ENCODE results near the gene FOXL1. TPM values are rescaled to one million over a fixed set of nuclear protein-coding genes. Genes with fewer than 3 reads are reported as not detected.
A peak's percentile ranks its signal among the peaks of the same experiment; 100 is the strongest.

The FOXL1 gene
- total RNA-seq, 2 donors from 2014 or later = not detected

DNA sequence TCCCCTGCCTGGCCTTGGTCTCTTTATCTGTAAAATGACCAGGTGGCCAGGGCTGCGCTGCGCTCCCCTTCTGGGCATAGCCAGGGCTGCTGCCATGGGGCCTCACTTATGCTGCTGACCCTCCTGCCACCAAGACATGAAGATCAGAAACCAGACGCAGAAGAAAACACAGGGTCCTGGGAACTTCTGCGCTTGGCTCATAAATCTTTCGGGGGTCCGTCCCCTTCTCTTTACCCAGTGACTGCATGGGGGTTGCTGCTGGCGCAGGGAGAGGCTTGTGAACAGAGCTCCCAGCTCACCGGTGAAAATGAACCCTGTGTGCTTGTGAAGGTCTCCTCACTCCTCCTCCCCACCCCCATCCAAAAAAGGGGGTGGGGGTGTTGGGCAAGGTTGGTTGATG is 5.7 kb upstream of the FOXL1 start:
- H3K27ac Mint-ChIP-seq = no peak overlapping the region
- H3K9me3 Mint-ChIP-seq = no peaks in the 10 kb centered on the region
- no peaks in the 10 kb centered on the region for H3K36me3 Mint-ChIP-seq
- DNase-seq (ENCODE audit: low spot score in 2 of 2) (no peak), ATAC-seq (no peak)

DNA sequence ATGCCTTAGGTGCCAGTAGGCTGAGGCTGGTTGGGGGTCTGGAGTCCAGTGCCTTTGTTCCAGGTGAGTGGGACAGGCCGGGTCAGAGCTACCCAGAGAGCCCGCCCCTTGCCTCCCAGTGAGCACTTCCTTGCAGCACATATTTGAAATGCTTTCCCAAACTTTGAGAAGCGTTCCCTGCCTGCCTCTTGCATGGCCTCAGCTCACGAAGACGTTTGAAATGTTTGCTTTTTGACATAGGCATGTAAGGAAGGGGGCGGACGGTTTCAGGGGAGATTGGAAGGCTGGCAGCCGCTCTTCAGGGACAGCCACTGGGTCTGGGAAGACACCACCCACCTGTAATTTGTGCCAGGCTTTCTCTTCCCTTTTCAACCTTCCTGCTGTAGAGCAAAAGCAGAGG is 5.1 kb upstream of the FOXL1 start:
- ATAC-seq (no peak), DNase-seq (ENCODE audit: low spot score in 2 of 2) (no peak)
- Mint-ChIP-seq H3K36me3 (peaks cover 0 to 4% of the 10 kb centered on the region in 2 donors), H3K27ac (no peak overlapping the region), H3K9me3 (no peaks in the 10 kb centered on the region)

- H3K9me3 Mint-ChIP-seq = no peaks in the 10 kb centered on the region
- no peak for ATAC-seq
Measured at GRCh38 chr16:86573646-86574508, 4.5 kb upstream of the FOXL1 start.

GRCh38 chr16:86574646-86575045 is 3.7 kb upstream of the FOXL1 start:
- Mint-ChIP-seq H3K9me3 (no peaks in the 10 kb centered on the region), H3K27ac (peak overlapping the region in 1 of 2 donors; percentile 22), H3K36me3 (peaks cover 0 to 6% of the 10 kb centered on the region in 2 donors)
- DNase-seq (ENCODE audit: low spot score in 2 of 2) (no peak), ATAC-seq (no peak)

More at GRCh38 chr16:86573646-86574508, 4.5 kb upstream of the FOXL1 start:
- H3K36me3 Mint-ChIP-seq = peaks cover 0 to 6% of the 10 kb centered on the region in 2 donors
- H3K27ac Mint-ChIP-seq = peak overlapping the region in 1 of 2 donors; percentile 22
- DNase-seq (ENCODE audit: low spot score in 2 of 2) = no peak

- peaks cover 0 to 6% of the 10 kb centered on the region in 2 donors for H3K36me3 Mint-ChIP-seq
- no peak for DNase-seq (ENCODE audit: low spot score in 2 of 2)
- H3K27ac Mint-ChIP-seq = no peak overlapping the region
- H3K9me3 Mint-ChIP-seq = no peaks in the 10 kb centered on the region
- ATAC-seq = no peak
Measured at GRCh38 chr16:86575095-86575685, 3.2 kb upstream of the FOXL1 start.

DNA sequence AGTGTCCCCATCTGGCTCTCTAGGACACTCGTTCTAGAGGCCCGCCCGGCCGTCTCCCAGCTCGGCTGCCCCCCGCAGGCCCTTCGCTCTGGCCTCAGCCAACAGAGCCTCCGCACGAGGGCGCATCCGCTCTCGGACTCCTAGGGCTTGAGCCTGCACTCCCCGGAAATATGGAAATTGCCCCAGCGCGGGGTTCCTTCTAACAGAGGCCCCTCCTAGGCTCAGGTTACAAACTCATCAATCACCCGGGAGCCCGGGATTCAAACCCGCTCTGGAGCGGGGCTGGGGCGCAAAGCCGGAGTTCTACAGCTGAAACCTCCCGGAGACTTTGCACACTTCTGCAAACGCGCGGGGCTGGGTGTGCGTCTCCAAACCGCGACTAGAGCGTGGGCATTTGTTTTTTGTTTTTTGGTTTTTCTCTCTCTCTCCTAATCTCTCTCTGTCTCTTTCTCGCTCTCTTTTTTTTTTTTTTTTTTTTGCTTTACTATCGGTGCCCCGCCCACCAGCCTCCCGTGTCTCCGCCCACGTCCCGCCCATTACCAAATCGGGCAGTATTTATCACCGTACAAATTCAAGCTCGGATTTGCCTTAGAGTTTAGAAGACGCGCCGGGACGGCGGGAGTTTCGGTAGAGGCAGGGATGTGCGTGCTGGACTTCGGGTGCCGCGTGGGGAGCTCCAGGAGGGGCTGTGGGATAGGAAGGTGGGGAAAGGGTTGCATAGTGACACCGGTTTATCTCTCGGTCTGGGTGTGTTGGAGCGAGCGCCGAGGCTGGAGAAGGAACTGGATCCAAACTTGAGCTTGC is 2.4 kb upstream of the FOXL1 start:
- peak; percentile 56 to 76 for ATAC-seq
- H3K27ac Mint-ChIP-seq = no peak overlapping the region
- no peaks in the 10 kb centered on the region for H3K9me3 Mint-ChIP-seq
- peaks cover 0 to 6% of the 10 kb centered on the region in 2 donors for H3K36me3 Mint-ChIP-seq
- peak in 1 of 2 donors; percentile 61 for DNase-seq (ENCODE audit: low spot score in 2 of 2)

GRCh38 chr16:86576591-86577313 is 1.6 kb upstream of the FOXL1 start:
- no peak overlapping the region for H3K27ac Mint-ChIP-seq
- H3K9me3 Mint-ChIP-seq = no peaks in the 10 kb centered on the region
- DNase-seq (ENCODE audit: low spot score in 2 of 2) = no peak
- peaks cover 0 to 6% of the 10 kb centered on the region in 2 donors for H3K36me3 Mint-ChIP-seq
- ATAC-seq = no peak

DNA sequence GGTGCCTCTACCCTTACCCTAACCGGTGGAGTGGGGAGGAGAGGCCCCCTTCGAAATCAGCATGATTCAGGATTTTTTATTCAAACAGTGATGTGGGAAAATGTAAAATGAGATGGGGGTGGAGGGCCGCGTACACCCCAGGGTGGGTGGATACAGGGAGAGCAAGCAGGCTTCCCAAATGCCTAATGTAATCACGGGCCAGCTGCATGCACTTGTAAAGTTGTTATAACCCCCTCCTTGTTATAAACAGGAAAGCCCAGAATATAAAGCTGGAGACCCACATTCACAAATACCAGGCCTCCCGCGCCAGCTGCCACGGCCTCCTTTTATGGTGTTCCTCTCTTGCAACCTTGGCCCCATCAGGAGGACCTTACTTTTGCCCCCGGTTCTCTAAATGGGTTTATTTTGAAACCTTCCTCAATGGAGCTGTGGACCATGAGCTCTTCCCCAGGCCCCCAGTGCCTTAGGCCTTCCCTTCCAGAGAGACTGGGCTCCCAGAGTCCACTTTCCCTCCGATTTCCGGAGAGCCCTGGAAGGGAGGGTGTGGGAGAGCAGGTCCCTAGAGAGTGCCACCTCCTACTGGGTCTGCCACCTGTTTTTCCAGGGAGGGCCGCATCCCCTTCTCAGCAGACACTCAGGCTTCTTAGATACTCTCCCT is 906 bp upstream of the FOXL1 start:
- DNase-seq (ENCODE audit: low spot score in 2 of 2) (no peak), ATAC-seq (no peak)
- Mint-ChIP-seq H3K27ac (no peak overlapping the region), H3K9me3 (no peaks in the 10 kb centered on the region), H3K36me3 (peaks cover 0 to 6% of the 10 kb centered on the region in 2 donors)

DNA sequence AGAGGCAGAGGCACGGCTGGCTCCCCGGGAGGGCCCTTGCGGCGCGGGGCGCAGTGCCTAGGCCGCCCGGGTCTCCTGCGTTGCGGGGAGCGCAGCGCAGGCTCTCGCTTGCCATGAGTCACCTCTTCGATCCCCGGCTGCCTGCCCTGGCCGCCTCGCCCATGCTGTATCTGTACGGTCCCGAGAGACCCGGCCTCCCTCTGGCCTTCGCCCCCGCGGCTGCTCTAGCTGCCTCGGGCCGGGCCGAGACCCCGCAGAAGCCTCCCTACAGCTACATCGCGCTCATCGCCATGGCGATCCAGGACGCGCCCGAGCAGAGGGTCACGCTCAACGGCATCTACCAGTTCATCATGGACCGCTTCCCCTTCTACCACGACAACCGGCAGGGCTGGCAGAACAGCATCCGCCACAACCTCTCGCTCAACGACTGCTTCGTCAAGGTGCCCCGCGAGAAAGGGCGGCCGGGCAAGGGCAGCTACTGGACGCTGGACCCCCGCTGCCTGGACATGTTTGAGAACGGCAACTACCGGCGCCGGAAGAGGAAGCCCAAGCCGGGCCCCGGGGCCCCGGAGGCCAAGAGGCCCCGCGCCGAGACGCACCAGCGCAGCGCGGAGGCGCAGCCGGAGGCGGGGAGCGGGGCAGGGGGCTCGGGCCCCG is 390 bp downstream of the FOXL1 start:
- Mint-ChIP-seq H3K36me3 (peaks cover 0 to 6% of the 10 kb centered on the region in 2 donors), H3K27ac (no peak overlapping the region), H3K9me3 (no peaks in the 10 kb centered on the region)
- ATAC-seq (peak in 1 of 2 donors; percentile 56), DNase-seq (ENCODE audit: low spot score in 2 of 2) (peak in 1 of 2 donors; percentile 14)

GRCh38 chr16:86579268-86580062 is 1.1 kb downstream of the FOXL1 start:
- ATAC-seq (no peak), DNase-seq (ENCODE audit: low spot score in 2 of 2) (no peak)
- no peak overlapping the region for H3K27ac Mint-ChIP-seq
- H3K36me3 Mint-ChIP-seq = peaks cover 0 to 6% of the 10 kb centered on the region in 2 donors
- H3K9me3 Mint-ChIP-seq = no peaks in the 10 kb centered on the region

DNA sequence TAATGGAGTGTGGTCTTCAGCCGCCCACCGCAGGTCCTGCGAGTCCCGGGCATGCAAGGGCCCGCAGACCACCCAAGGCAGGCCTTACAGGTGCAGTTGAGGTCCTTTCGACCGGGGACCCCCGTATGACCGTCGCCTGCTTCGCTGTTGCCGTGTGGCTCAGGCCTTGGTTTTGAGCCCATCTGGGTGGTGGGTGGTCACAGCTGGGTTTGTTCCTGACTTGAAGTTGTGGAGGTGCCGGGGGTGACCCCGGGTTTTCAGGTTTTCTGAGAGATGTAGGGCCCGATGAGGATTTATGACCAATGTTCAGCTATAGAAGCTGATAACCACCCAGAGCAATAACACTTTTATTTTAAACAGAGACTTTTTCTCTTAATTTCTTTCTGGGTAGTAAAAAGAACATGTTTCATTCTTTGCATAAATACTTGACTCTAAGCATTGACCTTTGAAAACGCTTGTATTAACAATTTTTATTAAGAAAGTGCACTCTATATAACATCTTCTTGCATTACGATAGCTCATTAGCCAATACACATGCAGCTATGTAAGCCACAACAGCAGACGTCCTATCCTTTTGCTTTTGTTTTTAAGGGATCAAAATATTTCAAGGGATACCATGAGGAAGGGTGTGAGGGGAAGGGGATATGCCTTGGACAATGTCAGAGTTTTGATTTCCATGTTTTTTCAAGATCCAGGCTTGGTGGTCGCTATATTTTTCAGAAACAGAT is 1.9 kb downstream of the FOXL1 start:
- peaks cover 0 to 6% of the 10 kb centered on the region in 2 donors for H3K36me3 Mint-ChIP-seq
- H3K27ac Mint-ChIP-seq = no peak overlapping the region
- no peaks in the 10 kb centered on the region for H3K9me3 Mint-ChIP-seq
- DNase-seq (ENCODE audit: low spot score in 2 of 2) (no peak), ATAC-seq (no peak)

GRCh38 chr16:86580791-86581170 is 2.4 kb downstream of the FOXL1 start:
- H3K36me3 Mint-ChIP-seq = peaks cover 0 to 6% of the 10 kb centered on the region in 2 donors
- no peaks in the 10 kb centered on the region for H3K9me3 Mint-ChIP-seq
- DNase-seq (ENCODE audit: low spot score in 2 of 2) = no peak
- ATAC-seq = no peak
- H3K27ac Mint-ChIP-seq = no peak overlapping the region

DNA sequence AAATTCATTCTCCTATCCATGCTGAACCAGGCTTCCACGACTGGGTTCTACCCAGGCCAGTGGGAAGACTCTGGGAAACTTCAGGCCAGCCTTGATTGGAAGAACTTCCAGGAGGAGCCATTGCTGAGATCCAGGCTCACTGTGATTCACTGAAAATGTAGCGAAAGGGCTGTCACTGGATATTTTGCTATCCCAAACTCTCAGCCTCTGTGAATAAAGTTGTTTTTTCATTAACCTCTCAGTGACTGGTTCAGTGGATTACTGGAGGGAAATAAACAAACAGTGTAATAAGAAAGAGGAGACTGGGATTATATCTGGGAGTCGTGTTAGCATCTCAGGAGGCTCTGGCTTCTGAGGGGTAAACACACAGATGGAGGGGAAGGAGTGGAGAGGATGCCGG is 3.1 kb downstream of the FOXL1 start:
- DNase-seq (ENCODE audit: low spot score in 2 of 2) (no peak), ATAC-seq (no peak)
- H3K36me3 Mint-ChIP-seq = peaks cover 0 to 6% of the 10 kb centered on the region in 2 donors
- H3K27ac Mint-ChIP-seq = no peak overlapping the region
- H3K9me3 Mint-ChIP-seq = no peaks in the 10 kb centered on the region

GRCh38 chr16:86584071-86584685 is 5.8 kb downstream of the FOXL1 start:
- ATAC-seq = no peak

More at GRCh38 chr16:86584071-86584685, 5.8 kb downstream of the FOXL1 start:
- Mint-ChIP-seq H3K36me3 (no peaks in the 10 kb centered on the region), H3K27ac (no peak overlapping the region), H3K9me3 (no peaks in the 10 kb centered on the region)
- no peak for DNase-seq (ENCODE audit: low spot score in 2 of 2)

Data from activated naive CD4-positive, alpha-beta T cell treated with anti-CD3 and anti-CD28 coated beads, Interleukin-2, amount 50 U/mL, for 72 hours (primary cell).